ENCODE measurements around the gene UAP1L1.

GRCh38 chr9:137123468-137123837, 46.1 kb downstream of the UAP1L1 start:
- TF ChIP-seq CTCF (IDR thresholded peaks at IDR 0.05) = no peak
- TF ChIP-seq ZFX (IDR thresholded peaks at IDR 0.05; ENCODE audit: borderline replicate concordance) = no peak
